HepG2 (cell line): Measurements from ENCODE around the gene BACH2. TPM values are rescaled to one million over a fixed set of nuclear protein-coding genes. Genes with fewer than 3 reads are reported as not detected.
A peak's percentile ranks its signal among the peaks of the same experiment; 100 is the strongest.

Source experiments
- CENPX ChIP-seq: sonication (generic); formaldehyde crosslinking; IDR thresholded peaks from 2 replicates; pipeline ENCODE4 v1.9.0; 2021; ENCODE audit warnings: mild to moderate bottlenecking, missing genetic modification reagents, moderate library complexity
- ETV6 ChIP-seq: sonication (generic); formaldehyde crosslinking; conservative IDR thresholded peaks from 2 replicates; pipeline ENCODE4 v1.4.0; 2020; ENCODE audit warnings: missing genetic modification reagents
- GTF3A ChIP-seq: sonication (generic); formaldehyde crosslinking; conservative IDR thresholded peaks from 2 replicates; pipeline ENCODE4 v1.4.0; 2020; ENCODE audit warnings: mild to moderate bottlenecking, missing genetic modification reagents
- HDAC2 ChIP-seq: sonication (generic); formaldehyde crosslinking; IDR thresholded peaks from 2 replicates; pipeline ENCODE4 v1.4.0; 2020; ENCODE audit warnings: missing genetic modification reagents
- HHEX ChIP-seq: IDR thresholded peaks from 2 replicates; pipeline ENCODE4 v1.6.1; 2016; ENCODE audit warnings: control low read depth
- HIVEP1 ChIP-seq: sonication (generic); formaldehyde crosslinking; IDR thresholded peaks from 2 replicates; pipeline ENCODE4 v1.4.0; 2020; ENCODE audit warnings: mild to moderate bottlenecking, missing genetic modification reagents
- JUND ChIP-seq: sonication (generic); formaldehyde crosslinking; IDR thresholded peaks from 2 replicates; pipeline ENCODE4 v1.8.0; 2022; ENCODE audit warnings: mild to moderate bottlenecking, missing genetic modification reagents
- KDM4B ChIP-seq: sonication (generic); formaldehyde crosslinking; IDR thresholded peaks from 2 replicates; pipeline ENCODE4 v1.4.0; 2020; ENCODE audit warnings: missing genetic modification reagents
- ZFP62 ChIP-seq: sonication (generic); formaldehyde crosslinking; IDR thresholded peaks from 2 replicates; pipeline ENCODE4 v1.4.0; 2020; ENCODE audit warnings: missing genetic modification reagents
- ZKSCAN1 ChIP-seq: fragments of 150-350 bp; IDR thresholded peaks from 2 replicates; pipeline ENCODE4 v1.6.1; 2014; ENCODE audit warnings: low read length
- ZNF224 ChIP-seq: sonication (generic); formaldehyde crosslinking; IDR thresholded peaks from 2 replicates; pipeline ENCODE4 v1.5.0; 2020; ENCODE audit warnings: mild to moderate bottlenecking, missing genetic modification reagents
- ZNF235 ChIP-seq: sonication (generic); formaldehyde crosslinking; IDR thresholded peaks from 2 replicates; pipeline ENCODE4 v1.8.1; 2023; ENCODE audit warnings: mild to moderate bottlenecking, missing genetic modification reagents, borderline replicate concordance
- polyA plus RNA-seq, 8 experiments: library from polyadenylated mRNA; depleted of rRNA in 3 of 8; stranded (reverse) in 7 of 8; unstranded in 1 of 8; fragments of >200 nt; fragmentation: Illumina TruSeq in 4 of 8; extraction: Trizol in 4 of 8; gene quantifications; 2 replicates each; pipeline versions ENCODE4 v1.2.1 to v1.2.3, GENCODE V29; 2011 to 2016; ENCODE audit warnings: low read depth in 4 of 8, missing spikeins in 1 of 8, mixed read lengths in 1 of 8; ENCODE audit not compliant: insufficient read depth in 1 of 8
- total RNA-seq, 5 experiments: library from RNA; depleted of rRNA; stranded (reverse); fragments of >200 nt; fragmentation: Illumina TruSeq; extraction: Trizol; gene quantifications; 2 replicates each; pipeline ENCODE4 v1.2.3, GENCODE V29; 2016; ENCODE audit warnings: low read depth in 1 of 5
- TF ChIP-seq, protein P1 (sequence below): sonication (generic); formaldehyde crosslinking; IDR thresholded peaks from 2 replicates; pipeline ENCODE4 v1.4.0; 2020; ENCODE audit warnings: missing genetic modification reagents, mild to moderate bottlenecking, borderline replicate concordance
- TF ChIP-seq, protein P2 (sequence below): IDR thresholded peaks from 2 replicates; pipeline ENCODE4 v1.6.1; 2016; ENCODE audit warnings: mild to moderate bottlenecking
- TF ChIP-seq, protein P3 (sequence below): sonication (generic); formaldehyde crosslinking; IDR thresholded peaks from 2 replicates; pipeline ENCODE4 v1.5.0; 2020; ENCODE audit warnings: mild to moderate bottlenecking, missing genetic modification reagents
- TF ChIP-seq, protein P4 (sequence below): sonication (generic); formaldehyde crosslinking; conservative IDR thresholded peaks from 2 replicates; pipeline ENCODE4 v1.4.0; 2020; ENCODE audit warnings: missing genetic modification reagents

The BACH2 gene
- total and polyA plus RNA-seq, 2 of the 13 experiments (the other 11 are each of a cell fraction or from before 2014, with no cell fraction given), result 0.01 TPM; not detected in 1

DNA sequence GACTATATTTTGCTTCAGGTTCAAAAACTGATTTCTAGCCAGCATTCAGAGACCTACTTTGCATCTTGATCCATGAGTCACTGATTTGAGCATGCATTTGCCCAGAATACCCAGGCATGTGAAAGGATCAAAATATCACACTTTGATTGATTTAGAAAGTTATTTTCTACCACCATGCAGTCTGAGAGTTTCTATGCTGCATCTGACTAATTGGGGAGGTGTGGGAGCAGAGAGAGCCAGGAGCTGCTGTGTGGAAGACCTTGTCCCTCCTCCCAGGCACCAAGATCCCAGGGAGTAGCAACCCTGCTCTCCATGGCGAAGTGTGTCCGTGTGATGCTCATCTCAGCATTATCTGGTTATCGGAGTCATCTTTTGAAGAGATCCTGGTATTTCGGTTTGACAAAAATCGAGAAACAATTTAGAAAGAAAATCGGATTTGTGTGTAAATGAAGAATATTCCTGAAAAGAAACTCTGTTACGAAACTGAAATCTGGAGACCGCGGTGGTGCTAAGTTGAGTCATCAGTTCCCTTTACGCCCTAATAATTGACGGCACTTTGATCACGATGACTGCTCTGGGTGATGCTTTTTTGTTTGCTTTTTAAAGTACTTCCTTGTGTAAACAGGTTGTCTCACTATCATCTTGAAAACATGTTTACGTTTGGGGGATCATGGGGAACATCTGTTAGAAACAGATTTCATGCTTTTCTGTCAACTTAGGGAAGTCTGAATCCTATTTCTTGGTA, 193.4 kb downstream of the BACH2 start (continued):
- no peak for TF ChIP-seq ZNF235 (CRISPR knock-in tag)
- no peak for TF ChIP-seq HIVEP1 (CRISPR knock-in tag)
- TF ChIP-seq ETV6 (CRISPR knock-in tag), result no peak
- TF ChIP-seq, protein P1, sequence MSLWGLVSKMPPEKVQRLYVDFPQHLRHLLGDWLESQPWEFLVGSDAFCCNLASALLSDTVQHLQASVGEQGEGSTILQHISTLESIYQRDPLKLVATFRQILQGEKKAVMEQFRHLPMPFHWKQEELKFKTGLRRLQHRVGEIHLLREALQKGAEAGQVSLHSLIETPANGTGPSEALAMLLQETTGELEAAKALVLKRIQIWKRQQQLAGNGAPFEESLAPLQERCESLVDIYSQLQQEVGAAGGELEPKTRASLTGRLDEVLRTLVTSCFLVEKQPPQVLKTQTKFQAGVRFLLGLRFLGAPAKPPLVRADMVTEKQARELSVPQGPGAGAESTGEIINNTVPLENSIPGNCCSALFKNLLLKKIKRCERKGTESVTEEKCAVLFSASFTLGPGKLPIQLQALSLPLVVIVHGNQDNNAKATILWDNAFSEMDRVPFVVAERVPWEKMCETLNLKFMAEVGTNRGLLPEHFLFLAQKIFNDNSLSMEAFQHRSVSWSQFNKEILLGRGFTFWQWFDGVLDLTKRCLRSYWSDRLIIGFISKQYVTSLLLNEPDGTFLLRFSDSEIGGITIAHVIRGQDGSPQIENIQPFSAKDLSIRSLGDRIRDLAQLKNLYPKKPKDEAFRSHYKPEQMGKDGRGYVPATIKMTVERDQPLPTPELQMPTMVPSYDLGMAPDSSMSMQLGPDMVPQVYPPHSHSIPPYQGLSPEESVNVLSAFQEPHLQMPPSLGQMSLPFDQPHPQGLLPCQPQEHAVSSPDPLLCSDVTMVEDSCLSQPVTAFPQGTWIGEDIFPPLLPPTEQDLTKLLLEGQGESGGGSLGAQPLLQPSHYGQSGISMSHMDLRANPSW (CRISPR knock-in tag), result no peak
- TF ChIP-seq ZNF224 (CRISPR knock-in tag), result no peak
- no peak for TF ChIP-seq KDM4B (CRISPR knock-in tag)
- TF ChIP-seq, protein P2, sequence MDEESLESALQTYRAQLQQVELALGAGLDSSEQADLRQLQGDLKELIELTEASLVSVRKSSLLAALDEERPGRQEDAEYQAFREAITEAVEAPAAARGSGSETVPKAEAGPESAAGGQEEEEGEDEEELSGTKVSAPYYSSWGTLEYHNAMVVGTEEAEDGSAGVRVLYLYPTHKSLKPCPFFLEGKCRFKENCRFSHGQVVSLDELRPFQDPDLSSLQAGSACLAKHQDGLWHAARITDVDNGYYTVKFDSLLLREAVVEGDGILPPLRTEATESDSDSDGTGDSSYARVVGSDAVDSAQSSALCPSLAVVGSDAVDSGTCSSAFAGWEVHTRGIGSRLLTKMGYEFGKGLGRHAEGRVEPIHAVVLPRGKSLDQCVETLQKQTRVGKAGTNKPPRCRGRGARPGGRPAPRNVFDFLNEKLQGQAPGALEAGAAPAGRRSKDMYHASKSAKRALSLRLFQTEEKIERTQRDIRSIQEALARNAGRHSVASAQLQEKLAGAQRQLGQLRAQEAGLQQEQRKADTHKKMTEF (CRISPR knock-in tag), result no peak
- TF ChIP-seq GTF3A (CRISPR knock-in tag), result no peak
- TF ChIP-seq HHEX (CRISPR knock-in tag), result peak; percentile 83
- TF ChIP-seq CENPX (CRISPR knock-in tag), result no peak
- no peak for TF ChIP-seq HDAC2 (CRISPR knock-in tag)
- TF ChIP-seq, protein P3, sequence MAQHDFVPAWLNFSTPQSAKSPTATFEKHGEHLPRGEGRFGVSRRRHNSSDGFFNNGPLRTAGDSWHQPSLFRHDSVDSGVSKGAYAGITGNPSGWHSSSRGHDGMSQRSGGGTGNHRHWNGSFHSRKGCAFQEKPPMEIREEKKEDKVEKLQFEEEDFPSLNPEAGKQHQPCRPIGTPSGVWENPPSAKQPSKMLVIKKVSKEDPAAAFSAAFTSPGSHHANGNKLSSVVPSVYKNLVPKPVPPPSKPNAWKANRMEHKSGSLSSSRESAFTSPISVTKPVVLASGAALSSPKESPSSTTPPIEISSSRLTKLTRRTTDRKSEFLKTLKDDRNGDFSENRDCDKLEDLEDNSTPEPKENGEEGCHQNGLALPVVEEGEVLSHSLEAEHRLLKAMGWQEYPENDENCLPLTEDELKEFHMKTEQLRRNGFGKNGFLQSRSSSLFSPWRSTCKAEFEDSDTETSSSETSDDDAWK (CRISPR knock-in tag), result no peak
- 0 out of 2 replicates have a peak, but pooled peaks have one; percentile 36 for TF ChIP-seq JUND (CRISPR knock-in tag)
- TF ChIP-seq, protein P4, sequence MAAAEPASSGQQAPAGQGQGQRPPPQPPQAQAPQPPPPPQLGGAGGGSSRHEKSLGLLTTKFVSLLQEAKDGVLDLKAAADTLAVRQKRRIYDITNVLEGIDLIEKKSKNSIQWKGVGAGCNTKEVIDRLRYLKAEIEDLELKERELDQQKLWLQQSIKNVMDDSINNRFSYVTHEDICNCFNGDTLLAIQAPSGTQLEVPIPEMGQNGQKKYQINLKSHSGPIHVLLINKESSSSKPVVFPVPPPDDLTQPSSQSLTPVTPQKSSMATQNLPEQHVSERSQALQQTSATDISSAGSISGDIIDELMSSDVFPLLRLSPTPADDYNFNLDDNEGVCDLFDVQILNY (CRISPR knock-in tag), result no peak
- TF ChIP-seq ZFP62 (CRISPR knock-in tag), result no peak
- no peak for TF ChIP-seq ZKSCAN1
